Mucosa of stomach (tissue), 1 donor: ENCODE measurements around the gene GATA6.
"Not testable (repeated sequence)": the region's sequence is repeated elsewhere in the genome, so short reads cannot be mapped to it uniquely, and the experiment has no call there.

Experiments used
- H3K27me3 ChIP-seq: one replicate; pipeline ENCODE4 v1.7.0; 2013; ENCODE audit warnings: mild to moderate bottlenecking, low read length; ENCODE audit not compliant: control insufficient read depth, insufficient read depth
- H3K36me3 ChIP-seq: one replicate; pipeline ENCODE4 v1.7.0; 2013; ENCODE audit warnings: low read length; ENCODE audit not compliant: control insufficient read depth, insufficient read depth
- H3K4me1 ChIP-seq: one replicate; pipeline ENCODE4 v1.7.0; 2013; ENCODE audit warnings: mild to moderate bottlenecking, low read length; ENCODE audit not compliant: control insufficient read depth, insufficient read depth
- H3K4me3 ChIP-seq: one replicate; pipeline ENCODE4 v1.7.0; 2013; ENCODE audit warnings: low read length
- H3K9ac ChIP-seq: one replicate; pipeline ENCODE4 v1.7.0; 2013; ENCODE audit warnings: mild to moderate bottlenecking, low read length, moderate library complexity
- H3K9me3 ChIP-seq: one replicate; pipeline ENCODE4 v1.7.0; 2013; ENCODE audit warnings: mild to moderate bottlenecking, low read length, moderate library complexity; ENCODE audit not compliant: control insufficient read depth
- donor health status: Pancreatic carcinoma.

Gene GATA6

GRCh38 chr18:22220585-22220984 is 51.2 kb downstream of the GATA6 start:
- peaks cover 18% of the 10 kb centered on the region for H3K4me1 ChIP-seq
- not testable (repeated sequence) for H3K4me3 ChIP-seq, H3K27me3 ChIP-seq, H3K9ac ChIP-seq, H3K9me3 ChIP-seq, H3K36me3 ChIP-seq

GRCh38 chr18:22221350-22221749 is 52.0 kb downstream of the GATA6 start:
- H3K4me3 ChIP-seq: no peak overlapping the region
- H3K27me3 ChIP-seq: no peaks in the 10 kb centered on the region
- H3K4me1 ChIP-seq: peaks cover 18% of the 10 kb centered on the region
- no peak overlapping the region for H3K9ac ChIP-seq
- no peaks in the 10 kb centered on the region for H3K9me3 ChIP-seq
- no peaks in the 10 kb centered on the region for H3K36me3 ChIP-seq

GRCh38 chr18:22223254-22223964 is 54.0 kb downstream of the GATA6 start:
- Histone ChIP-seq H3K4me3 (no peak overlapping the region), H3K36me3 (no peaks in the 10 kb centered on the region), H3K4me1 (peaks cover 18% of the 10 kb centered on the region), H3K9ac (no peak overlapping the region), H3K9me3 (no peaks in the 10 kb centered on the region), H3K27me3 (no peaks in the 10 kb centered on the region)

GRCh38 chr18:22223965-22224322 is 54.6 kb downstream of the GATA6 start:
- H3K27me3 ChIP-seq: no peaks in the 10 kb centered on the region
- peaks cover 18% of the 10 kb centered on the region for H3K4me1 ChIP-seq
- no peak overlapping the region for H3K4me3 ChIP-seq
- no peaks in the 10 kb centered on the region for H3K9me3 ChIP-seq
- H3K9ac ChIP-seq: peak overlapping the region; percentile 44
- no peaks in the 10 kb centered on the region for H3K36me3 ChIP-seq

- Histone ChIP-seq H3K27me3 (no peaks in the 10 kb centered on the region), H3K4me1 (peaks cover 18% of the 10 kb centered on the region), H3K9me3 (no peaks in the 10 kb centered on the region), H3K4me3 (no peak overlapping the region), H3K9ac (no peak overlapping the region), H3K36me3 (no peaks in the 10 kb centered on the region)
These were observed 55.0 kb downstream of the GATA6 start for GRCh38 chr18:22224339-22224738.

- no peaks in the 10 kb centered on the region for H3K36me3 ChIP-seq
- no peaks in the 10 kb centered on the region for H3K9me3 ChIP-seq
- no peak overlapping the region for H3K4me3 ChIP-seq
- H3K9ac ChIP-seq: no peak overlapping the region
- H3K4me1 ChIP-seq: peaks cover 18% of the 10 kb centered on the region
- no peaks in the 10 kb centered on the region for H3K27me3 ChIP-seq
These were observed 57.4 kb downstream of the GATA6 start for GRCh38 chr18:22226801-22227200.

- Histone ChIP-seq H3K27me3 (no peaks in the 10 kb centered on the region), H3K9ac (no peak overlapping the region), H3K9me3 (no peaks in the 10 kb centered on the region), H3K4me1 (peaks cover 17% of the 10 kb centered on the region), H3K4me3 (no peak overlapping the region), H3K36me3 (no peaks in the 10 kb centered on the region)
These were observed 59.6 kb downstream of the GATA6 start for GRCh38 chr18:22228976-22229375.

GRCh38 chr18:22229456-22230124 is 60.2 kb downstream of the GATA6 start:
- H3K4me1 ChIP-seq: peaks cover 11% of the 10 kb centered on the region
- H3K9ac ChIP-seq: no peak overlapping the region
- no peaks in the 10 kb centered on the region for H3K27me3 ChIP-seq
- no peaks in the 10 kb centered on the region for H3K9me3 ChIP-seq
- no peak overlapping the region for H3K4me3 ChIP-seq
- no peaks in the 10 kb centered on the region for H3K36me3 ChIP-seq

GRCh38 chr18:22230471-22230945 is 61.1 kb downstream of the GATA6 start:
- Histone ChIP-seq H3K4me3 (no peak overlapping the region), H3K27me3 (no peaks in the 10 kb centered on the region), H3K9me3 (no peaks in the 10 kb centered on the region), H3K4me1 (peaks cover 11% of the 10 kb centered on the region), H3K9ac (no peak overlapping the region), H3K36me3 (no peaks in the 10 kb centered on the region)

GRCh38 chr18:22233266-22233665 is 63.9 kb downstream of the GATA6 start:
- no peak overlapping the region for H3K4me3 ChIP-seq
- H3K36me3 ChIP-seq: no peaks in the 10 kb centered on the region
- no peaks in the 10 kb centered on the region for H3K27me3 ChIP-seq
- H3K4me1 ChIP-seq: peaks cover 11% of the 10 kb centered on the region
- no peaks in the 10 kb centered on the region for H3K9me3 ChIP-seq
- H3K9ac ChIP-seq: peak overlapping the region; percentile 35

GRCh38 chr18:22238036-22238435 is 68.6 kb downstream of the GATA6 start:
- Histone ChIP-seq H3K4me3 (no peak overlapping the region), H3K9me3 (no peaks in the 10 kb centered on the region), H3K9ac (no peak overlapping the region), H3K4me1 (peaks cover 33% of the 10 kb centered on the region), H3K27me3 (no peaks in the 10 kb centered on the region), H3K36me3 (no peaks in the 10 kb centered on the region)

- Histone ChIP-seq H3K9me3 (no peaks in the 10 kb centered on the region), H3K36me3 (no peaks in the 10 kb centered on the region), H3K9ac (no peak overlapping the region), H3K4me1 (peaks cover 33% of the 10 kb centered on the region), H3K4me3 (no peak overlapping the region), H3K27me3 (no peaks in the 10 kb centered on the region)
These were observed 69.3 kb downstream of the GATA6 start for GRCh38 chr18:22238681-22239080.
